CD4-positive, CD25-positive, alpha-beta regulatory T cell (primary cell): ENCODE data around the gene TMED3. TPM values are rescaled to one million over a fixed set of nuclear protein-coding genes. Genes with fewer than 3 reads are reported as not detected.
A peak's percentile ranks its signal among the peaks of the same experiment; 100 is the strongest.

Experiments used
- ATAC-seq, 2 donors: fragments of 150-1000 bp; cut with Tn5 transposase; one replicate each; pipeline ENCODE4 v1.10.0; 2021; ENCODE audit warnings: low read depth in 2 of 2, moderate number of reproducible peaks in 2 of 2, moderate library complexity in 1 of 2
- DNase-seq, 3 donors: peaks; one replicate each; pipeline versions ENCODE4 v3.0.0 to v3.0.0-alpha.2; 2012 to 2022; ENCODE audit warnings: mixed read lengths in 1 of 3
- H3K27ac ChIP-seq: one replicate; pipeline ENCODE4 v1.7.0; 2013; ENCODE audit warnings: mild to moderate bottlenecking, low read length; ENCODE audit not compliant: insufficient read depth, poor library complexity, severe bottlenecking
- H3K27me3 ChIP-seq: one replicate; pipeline ENCODE4 v1.7.0; 2013; ENCODE audit warnings: low read length; ENCODE audit not compliant: control insufficient read depth, insufficient read depth
- H3K36me3 ChIP-seq: one replicate; pipeline ENCODE4 v1.7.0; 2013; ENCODE audit warnings: mild to moderate bottlenecking, low read length, moderate library complexity; ENCODE audit not compliant: control insufficient read depth, insufficient read depth
- H3K4me1 ChIP-seq: 2 replicates; pipeline ENCODE4 v1.7.0; 2013; ENCODE audit warnings: mild to moderate bottlenecking, low read length; ENCODE audit not compliant: insufficient read depth, control insufficient read depth, poor library complexity, severe bottlenecking
- H3K4me3 ChIP-seq: one replicate; pipeline ENCODE4 v1.7.0; 2013; ENCODE audit warnings: low read depth, mild to moderate bottlenecking, low read length, moderate library complexity
- H3K9me3 ChIP-seq, 2 experiments: 1 replicate in 1 of 2; 2 replicates in 1 of 2; pipeline ENCODE4 v1.7.0; 2013; ENCODE audit warnings: low read length in 2 of 2, mild to moderate bottlenecking in 1 of 2, moderate library complexity in 1 of 2; ENCODE audit not compliant: control insufficient read depth in 2 of 2
- H3K27ac Mint-ChIP-seq, 3 donors: one replicate each; pipeline ENCODE4 v1.8.0; 2020 to 2022; ENCODE audit warnings: mild to moderate bottlenecking in 3 of 3, mixed read lengths in 3 of 3, moderate library complexity in 2 of 3
- H3K27me3 Mint-ChIP-seq: one replicate; pipeline ENCODE4 v1.8.0; 2022; ENCODE audit warnings: mild to moderate bottlenecking, mixed read lengths
- H3K36me3 Mint-ChIP-seq: one replicate; pipeline ENCODE4 v1.8.0; 2020; ENCODE audit warnings: mixed read lengths
- H3K4me1 Mint-ChIP-seq, 4 donors: one replicate each; pipeline ENCODE4 v1.8.0; 2020 to 2022; ENCODE audit warnings: mixed read lengths in 4 of 4, mild to moderate bottlenecking in 1 of 4
- H3K4me3 Mint-ChIP-seq, 4 donors: one replicate each; pipeline ENCODE4 v1.8.0; 2020 to 2022; ENCODE audit warnings: mild to moderate bottlenecking in 4 of 4, mixed read lengths in 4 of 4, moderate library complexity in 3 of 4
- H3K9me3 Mint-ChIP-seq, 7 donors: one replicate each; pipeline ENCODE4 v1.8.0; 2020 to 2022; ENCODE audit warnings: mixed read lengths in 7 of 7, mild to moderate bottlenecking in 3 of 7, moderate library complexity in 2 of 7
- polyA plus RNA-seq, 4 donors: library from polyadenylated mRNA; unstranded; fragments of 300-500 nt; fragmentation: Illumina TruSeq; gene quantifications; one replicate each; pipeline ENCODE4 v1.2.3, GENCODE V29; 2021
- total RNA-seq: library from RNA; stranded (reverse); gene quantifications from one replicate; pipeline ENCODE4 v1.2.3, GENCODE V29; 2022

Gene TMED3
- 15.5 TPM for total RNA-seq
- 10 to 100 TPM; 58.1 to 69.4 (median 64.1) TPM for polyA plus RNA-seq

- peak; percentile 65 to 91 (median 78) for DNase-seq
- peak; percentile 90 to 93 for ATAC-seq
- H3K9me3 Mint-ChIP-seq = no peaks in the 10 kb centered on the region
- Histone ChIP-seq H3K9me3 (no peaks in the 10 kb centered on the region), H3K4me1 (peaks cover 26% of the 10 kb centered on the region), H3K4me3 (peak within 1 kb of the TSS; percentile 84), H3K36me3 (peaks cover 30% of the 10 kb centered on the region), H3K27ac (no peak within 1 kb of the TSS), H3K27me3 (peaks cover 7% of the 10 kb centered on the region)
- H3K4me1 Mint-ChIP-seq = peaks cover 13 to 44% (median 33%) of the 10 kb centered on the region in 4 donors
- H3K27ac Mint-ChIP-seq = peak within 1 kb of the TSS; percentile 52 to 86 (median 78)
- H3K36me3 Mint-ChIP-seq = peaks cover 35% of the 10 kb centered on the region
- H3K4me3 Mint-ChIP-seq = peak within 1 kb of the TSS; percentile 88 to 93 (median 92)
- peaks cover 8% of the 10 kb centered on the region for H3K27me3 Mint-ChIP-seq
Measured at GRCh38 chr15:79310985-79311900, at the start of gene TMED3. Gene TMED3, plus strand, starts transcription at chr15:79311112. Its CDS starts 138 bp downstream, at chr15:79311250.

- H3K4me1 ChIP-seq = no peaks in the 10 kb centered on the region
- Mint-ChIP-seq H3K27me3 (peaks cover 14% of the 10 kb centered on the region), H3K4me1 (no peaks in the 10 kb centered on the region), H3K4me3 (no peak overlapping the region), H3K27ac (no peak overlapping the region), H3K9me3 (peaks cover 0 to 4% (median 0%) of the 10 kb centered on the region in 7 donors), H3K36me3 (no peaks in the 10 kb centered on the region)
- H3K36me3 ChIP-seq = no peaks in the 10 kb centered on the region
- H3K27me3 ChIP-seq = no peaks in the 10 kb centered on the region
- H3K9me3 ChIP-seq = no peaks in the 10 kb centered on the region
- DNase-seq (no peak), ATAC-seq (no peak)
- H3K27ac ChIP-seq = no peak overlapping the region
- no peak overlapping the region for H3K4me3 ChIP-seq
Measured at GRCh38 chr15:79261836-79262235, 49.1 kb upstream of the TMED3 start.

- H3K4me3 Mint-ChIP-seq = no peak overlapping the region
- peaks cover 27% of the 10 kb centered on the region for H3K27me3 Mint-ChIP-seq
Measured at GRCh38 chr15:79265167-79265566, 45.7 kb upstream of the TMED3 start.

GRCh38 chr15:79265987-79266579 lies 44.8 kb upstream of the TMED3 start:
- no peak for DNase-seq
- H3K36me3 ChIP-seq = no peaks in the 10 kb centered on the region
- peaks cover 27% of the 10 kb centered on the region for H3K27me3 Mint-ChIP-seq
- H3K9me3 Mint-ChIP-seq = peaks cover 0 to 4% (median 0%) of the 10 kb centered on the region in 7 donors
- H3K9me3 ChIP-seq = no peaks in the 10 kb centered on the region
- no peak for ATAC-seq
- no peaks in the 10 kb centered on the region for H3K4me1 Mint-ChIP-seq
- H3K36me3 Mint-ChIP-seq = no peaks in the 10 kb centered on the region
- H3K27ac Mint-ChIP-seq = no peak overlapping the region
- no peak overlapping the region for H3K4me3 Mint-ChIP-seq
- H3K4me3 ChIP-seq = no peak overlapping the region
- no peak overlapping the region for H3K27ac ChIP-seq
- H3K27me3 ChIP-seq = peaks cover 5% of the 10 kb centered on the region
- no peaks in the 10 kb centered on the region for H3K4me1 ChIP-seq

More at GRCh38 chr15:79265167-79265566, 45.7 kb upstream of the TMED3 start:
- Histone ChIP-seq H3K4me1 (no peaks in the 10 kb centered on the region), H3K9me3 (no peaks in the 10 kb centered on the region), H3K27me3 (peaks cover 5% of the 10 kb centered on the region), H3K27ac (no peak overlapping the region), H3K36me3 (no peaks in the 10 kb centered on the region), H3K4me3 (no peak overlapping the region)
- Mint-ChIP-seq H3K27ac (no peak overlapping the region), H3K9me3 (peaks cover 0 to 4% (median 0%) of the 10 kb centered on the region in 7 donors), H3K36me3 (no peaks in the 10 kb centered on the region), H3K4me1 (no peaks in the 10 kb centered on the region)
- ATAC-seq (no peak), DNase-seq (no peak)

DNA sequence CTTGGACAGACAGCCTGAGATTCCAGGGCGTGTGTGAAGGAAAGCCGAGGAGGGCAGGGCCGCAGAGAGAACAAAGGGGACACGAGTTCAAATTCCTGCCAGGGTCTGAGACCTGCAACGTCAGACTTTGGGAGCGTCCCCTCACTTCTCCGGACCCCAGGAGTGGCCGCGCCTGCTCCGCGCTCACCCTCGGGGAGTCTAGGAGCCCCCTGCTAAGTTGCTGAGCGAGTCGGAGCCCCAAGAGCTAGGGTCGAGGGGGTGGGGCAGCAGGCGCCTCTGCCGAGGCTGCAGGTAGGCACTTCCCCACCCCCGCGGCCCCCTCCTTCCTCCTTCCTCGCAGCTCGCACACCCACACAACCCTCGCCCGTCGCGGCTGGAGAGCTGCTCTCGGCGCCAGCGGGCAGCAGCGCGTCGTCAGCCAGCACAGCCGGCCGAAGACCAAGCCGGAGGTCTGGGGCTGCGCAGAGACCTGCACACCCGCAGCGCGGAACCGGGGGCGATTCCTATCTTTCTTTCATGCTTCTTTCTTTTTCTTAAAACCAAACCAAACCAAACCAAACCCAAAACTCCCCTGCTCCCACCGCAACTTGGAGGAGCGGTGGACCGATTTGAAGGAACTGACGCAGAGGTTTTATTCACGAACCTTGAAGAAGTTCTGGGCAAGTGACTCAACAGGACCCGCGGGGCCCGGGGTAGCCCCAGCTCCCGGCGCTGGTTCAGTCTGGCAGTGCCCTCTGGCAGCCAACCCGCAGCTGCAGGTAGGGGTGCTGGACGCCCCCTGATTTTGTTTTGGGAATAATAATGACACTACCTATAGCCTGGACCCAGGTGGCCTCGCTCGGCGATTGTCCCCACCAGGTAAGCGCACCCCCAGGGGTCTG lies 28.3 kb upstream of the TMED3 start, which contains the start of gene ANKRD34C:
ANKRD34C (plus strand) TSS at position 352 of the 881 bp plus-strand sequence. CDS start 10,563 bp downstream, outside the sequence.
- H3K27me3 ChIP-seq = peaks cover 29% of the 10 kb centered on the region
- no peaks in the 10 kb centered on the region for H3K36me3 ChIP-seq
- DNase-seq = no peak
- Mint-ChIP-seq H3K27me3 (peaks cover 68% of the 10 kb centered on the region), H3K36me3 (no peaks in the 10 kb centered on the region), H3K4me1 (peaks cover 0 to 3% (median 0%) of the 10 kb centered on the region in 4 donors), H3K9me3 (peaks cover 0 to 18% (median 2%) of the 10 kb centered on the region in 7 donors), H3K27ac (peak within 1 kb of the TSS in 1 of 3 donors; percentile 84), H3K4me3 (peak within 1 kb of the TSS in 1 of 4 donors; percentile 29)
- peaks cover 2% of the 10 kb centered on the region for H3K4me1 ChIP-seq
- no peak within 1 kb of the TSS for H3K4me3 ChIP-seq
- H3K27ac ChIP-seq = no peak within 1 kb of the TSS
- peaks cover 0 to 10% of the 10 kb centered on the region in 2 experiments for H3K9me3 ChIP-seq
- no peak for ATAC-seq

- H3K27ac ChIP-seq = no peak overlapping the region
- DNase-seq (peak in 1 of 3 donors; percentile 8), ATAC-seq (no peak)
- Mint-ChIP-seq H3K9me3 (peaks cover 0 to 18% (median 2%) of the 10 kb centered on the region in 7 donors), H3K36me3 (no peaks in the 10 kb centered on the region), H3K4me3 (no peak overlapping the region), H3K27me3 (peaks cover 60% of the 10 kb centered on the region), H3K4me1 (peaks cover 0 to 3% (median 0%) of the 10 kb centered on the region in 4 donors), H3K27ac (peak overlapping the region in 1 of 3 donors; percentile 84)
- peaks cover 29% of the 10 kb centered on the region for H3K27me3 ChIP-seq
- H3K4me3 ChIP-seq = no peak overlapping the region
- no peaks in the 10 kb centered on the region for H3K36me3 ChIP-seq
- peaks cover 0 to 10% of the 10 kb centered on the region in 2 experiments for H3K9me3 ChIP-seq
- peaks cover 2% of the 10 kb centered on the region for H3K4me1 ChIP-seq
Measured at GRCh38 chr15:79283252-79284048, 27.5 kb upstream of the TMED3 start.
